IMR-90 (cell line): Measurements from ENCODE around the gene AZU1. TPM values are rescaled to one million over a fixed set of nuclear protein-coding genes. Genes with fewer than 3 reads are reported as not detected.

Experiments used
- ATAC-seq: fragments of 200-7000 bp; cut with Tn5 transposase; 2 replicates; pipeline ENCODE4 v1.9.1; 2020; ENCODE audit warnings: low read depth, mild to moderate bottlenecking, moderate library complexity
- BruUV-seq: library from RNA; stranded (reverse); fragments of 400-500 nt; replicated peaks from 2 replicates; lab custom pipeline; 2021; lab: Mats Ljungman, UMichigan
- CTCF ChIA-PET: fragments of 300-600 bp; formaldehyde crosslinking; extraction: SDS; loops from one replicate; lab custom pipeline; 2021; ENCODE audit warnings: antibody characterized with exemption; lab: Yijun Ruan, JAX
- POLR2A ChIA-PET: fragments of 300-600 bp; sonication (Branson Sonifier 250); formaldehyde crosslinking; loops from one replicate; lab custom pipeline; 2022; ENCODE audit warnings: antibody characterized with exemption; ENCODE audit not compliant: unreplicated experiment; lab: Charles Lee
- DNase-seq: peaks from one replicate; pipeline ENCODE4 v3.0.0; 2013
- H2AFZ ChIP-seq: replicated peaks from 2 replicates; pipeline ENCODE3; 2013; ENCODE audit warnings: low read length, mild to moderate bottlenecking; ENCODE audit not compliant: poor library complexity
- H2AK5ac ChIP-seq: 2 replicates; pipeline ENCODE4 v1.6.1; 2013; ENCODE audit warnings: low read depth, low read length, inconsistent platforms
- H2AK9ac ChIP-seq: replicated peaks from 2 replicates; pipeline ENCODE3; 2013; ENCODE audit warnings: mild to moderate bottlenecking, low read depth, low read length, moderate library complexity; ENCODE audit not compliant: poor library complexity
- H2BK120ac ChIP-seq: 2 replicates; pipeline ENCODE4 v1.6.1; 2013; ENCODE audit warnings: low read depth, low read length, inconsistent platforms
- H2BK15ac ChIP-seq: 3 replicates; pipeline ENCODE4 v1.6.1; 2013; ENCODE audit warnings: low read depth, low read length, inconsistent platforms
- H2BK20ac ChIP-seq: 2 replicates; pipeline ENCODE4 v1.6.1; 2013; ENCODE audit warnings: low read depth, mild to moderate bottlenecking, inconsistent platforms, low read length, moderate library complexity
- H2BK5ac ChIP-seq: 2 replicates; pipeline ENCODE4 v1.6.1; 2013; ENCODE audit warnings: mild to moderate bottlenecking, low read depth, low read length, inconsistent platforms; ENCODE audit not compliant: poor library complexity, severe bottlenecking
- H3K14ac ChIP-seq: replicated peaks from 2 replicates; pipeline ENCODE4 v1.6.1; 2013; ENCODE audit warnings: low read depth, low read length, inconsistent platforms
- H3K18ac ChIP-seq: 2 replicates; pipeline ENCODE4 v1.6.1; 2013; ENCODE audit warnings: low read depth, low read length, control low read depth
- H3K23ac ChIP-seq: 2 replicates; pipeline ENCODE4 v1.6.1; 2013; ENCODE audit warnings: low read depth, low read length, inconsistent platforms
- H3K27ac ChIP-seq: 2 replicates; pipeline ENCODE4 v1.5.1; 2013; ENCODE audit warnings: mild to moderate bottlenecking, control low read depth, low read length; ENCODE audit not compliant: insufficient read depth
- H3K27me3 ChIP-seq: 2 replicates; pipeline ENCODE4 v1.6.1; 2013; ENCODE audit warnings: low read length; ENCODE audit not compliant: control insufficient read depth, insufficient read depth
- H3K36me3 ChIP-seq: 2 replicates; pipeline ENCODE4 v1.6.1; 2013; ENCODE audit warnings: low read length, mixed read lengths; ENCODE audit not compliant: control insufficient read depth, insufficient read depth
- H3K4ac ChIP-seq: 2 replicates; pipeline ENCODE4 v1.6.1; 2013; ENCODE audit warnings: low read depth, low read length, inconsistent platforms
- H3K4me1 ChIP-seq: 2 replicates; pipeline ENCODE4 v1.6.1; 2013; ENCODE audit warnings: low read length, mixed read lengths; ENCODE audit not compliant: control insufficient read depth, insufficient read depth
- H3K4me2 ChIP-seq: 2 replicates; pipeline ENCODE4 v1.6.1; 2013; ENCODE audit warnings: low read depth, mild to moderate bottlenecking, control low read depth, low read length, moderate library complexity
- H3K4me3 ChIP-seq: 2 replicates; pipeline ENCODE4 v1.5.1; 2013; ENCODE audit warnings: low read depth, mild to moderate bottlenecking, control low read depth, low read length, moderate library complexity; ENCODE audit not compliant: insufficient read depth
- H3K56ac ChIP-seq: 2 replicates; pipeline ENCODE4 v1.6.1; 2013; ENCODE audit warnings: low read length, inconsistent platforms; ENCODE audit not compliant: insufficient read depth; ENCODE audit errors: extremely low read depth
- H3K79me1 ChIP-seq, 2 experiments: 2 replicates each; pipeline ENCODE4 v1.6.1; 2013; ENCODE audit warnings: low read length in 2 of 2, inconsistent platforms in 1 of 2, low read depth in 1 of 2
- H3K9ac ChIP-seq: 2 replicates; pipeline ENCODE4 v1.6.1; 2013; ENCODE audit warnings: low read depth, low read length, control low read depth
- H3K9me1 ChIP-seq: 2 replicates; pipeline ENCODE4 v1.6.1; 2013; ENCODE audit warnings: low read length, inconsistent platforms; ENCODE audit not compliant: insufficient read depth
- H3K9me3 ChIP-seq: 2 replicates; pipeline ENCODE4 v1.6.1; 2013; ENCODE audit warnings: low read length; ENCODE audit not compliant: control insufficient read depth, insufficient read depth
- H4K20me1 ChIP-seq: 2 replicates; pipeline ENCODE4 v1.6.1; 2013; ENCODE audit warnings: low read length, inconsistent platforms; ENCODE audit not compliant: insufficient read depth
- H4K5ac ChIP-seq: 2 replicates; pipeline ENCODE4 v1.6.1; 2013; ENCODE audit warnings: mild to moderate bottlenecking, low read depth, low read length, control low read depth
- H4K8ac ChIP-seq, 2 experiments: 2 replicates each; pipeline ENCODE4 v1.6.1; 2013; ENCODE audit warnings: low read depth in 2 of 2, low read length in 2 of 2, control low read depth in 1 of 2, inconsistent platforms in 1 of 2
- H4K91ac ChIP-seq: 2 replicates; pipeline ENCODE4 v1.6.1; 2013; ENCODE audit warnings: low read depth, low read length, inconsistent platforms; ENCODE audit not compliant: insufficient read depth
- ELK1 ChIP-seq: fragments of 150-350 bp; IDR thresholded peaks from 2 replicates; pipeline ENCODE4 v1.6.1; 2016; ENCODE audit warnings: low read depth, mild to moderate bottlenecking, low read length, moderate library complexity, borderline replicate concordance
- FOS ChIP-seq: fragments of 150-350 bp; IDR thresholded peaks from 2 replicates; pipeline ENCODE4 v1.6.1; 2016; ENCODE audit warnings: low read depth, low read length
- MAFK ChIP-seq: IDR thresholded peaks from 2 replicates; pipeline ENCODE4 v1.6.1; 2012; ENCODE audit warnings: low read depth, low read length, improper control_type of control experiment
- MXI1 ChIP-seq: IDR thresholded peaks from 2 replicates; pipeline ENCODE4 v1.6.1; 2012; ENCODE audit warnings: low read depth, mild to moderate bottlenecking, low read length, moderate library complexity, borderline replicate concordance
- WGBS, 2 experiments: methylation state at CpG; one replicate each; pipeline versions ENCODE4 v1.1.5 to v1.1.7; 2013; ENCODE audit warnings: missing lambda C conversion rate in 2 of 2; ENCODE audit not compliant: insufficient read length in 1 of 2; ENCODE audit errors: extremely low coverage in 2 of 2; 5-methylcytosine and 5-hydroxymethylcytosine counted together
- dilution Hi-C: fragments of 300-500 bp; cut with HindIII; formaldehyde crosslinking; loops from one replicate; pipeline ENCODE4 v1.14.3; 2018; ENCODE audit warnings: low sequenced_read_pairs; ENCODE audit not compliant: unreplicated experiment
- in situ Hi-C: fragments of 300-500 bp; cut with MboI; formaldehyde crosslinking; loops from 3 replicates; pipeline ENCODE4 v1.14.3; 2019; ENCODE audit warnings: low sequenced_read_pairs, inconsistent platforms, mixed read lengths
- intact Hi-C: fragments of 100-400 bp; cut with micrococcal nuclease; formaldehyde crosslinking; loops from 2 replicates; pipeline ENCODE4 v1.10.0; 2022
- polyA plus RNA-seq, 3 experiments: library from polyadenylated mRNA; depleted of rRNA; stranded (reverse); fragments of >200 nt; gene quantifications; 2 replicates each; pipeline ENCODE4 v1.2.3, GENCODE V29; 2012; ENCODE audit warnings: low replicate concordance in 1 of 3
- total RNA-seq: library from RNA; depleted of rRNA; stranded (reverse); fragments of >200 nt; gene quantifications from 2 replicates; pipeline ENCODE4 v1.2.3, GENCODE V29; 2012

The AZU1 gene
- total and polyA plus RNA-seq, 2 of the 4 experiments (the other 2 are of a cell fraction): 0.12 TPM; not detected in 1

DNA sequence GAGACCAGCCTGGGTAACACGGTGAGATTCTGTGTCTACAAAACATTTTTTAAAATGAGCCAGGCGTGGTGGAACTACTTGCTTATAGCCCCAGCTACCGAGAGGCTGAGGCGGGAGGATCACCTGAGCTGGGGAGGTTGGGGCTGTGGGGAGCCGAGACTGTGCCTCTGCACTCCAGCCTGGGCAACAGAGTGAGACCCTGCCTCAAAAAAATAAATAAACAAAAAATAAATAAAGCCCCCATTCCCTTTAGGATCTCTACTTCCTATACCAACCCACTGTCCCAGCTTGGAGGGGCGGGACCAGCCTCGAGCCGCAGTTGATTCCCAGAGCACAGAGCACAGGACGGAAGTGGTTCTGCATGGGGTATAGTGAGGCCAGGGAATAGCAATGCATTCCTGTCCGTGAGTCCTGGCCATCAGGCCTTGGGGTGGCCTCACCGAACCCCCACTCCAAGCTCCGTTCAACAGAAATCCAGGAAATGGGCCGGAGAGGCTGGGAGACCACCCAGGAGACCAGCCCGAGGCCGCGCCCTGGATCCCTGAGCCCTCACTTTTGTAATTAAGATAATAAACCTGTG lies 35.2 kb upstream of the AZU1 start (continued):
- no peak for TF ChIP-seq ELK1
- TF ChIP-seq MAFK: no peak

- Histone ChIP-seq H3K4me3 (no peak overlapping the region), H3K14ac (no peak overlapping the region), H3K79me1 (peaks cover 0 to 3% of the 10 kb centered on the region in 2 experiments; a peak in 1 of 4 replicates), H3K9ac (no peak overlapping the region), H3K23ac (no peak overlapping the region), H3K18ac (no peak overlapping the region), H2AFZ (no peak overlapping the region), H2AK9ac (peak overlapping the region; percentile 55), H2AK5ac (no peak overlapping the region), H3K4ac (no peak overlapping the region), H3K36me3 (peaks cover 4% of the 10 kb centered on the region; the same call in 1 of the 2 replicates), H3K9me1 (no peaks in the 10 kb centered on the region), H4K20me1 (peaks cover 10% of the 10 kb centered on the region), H3K56ac (no peak overlapping the region), H2BK5ac (no peak overlapping the region), H2BK15ac (no peak overlapping the region), H3K4me2 (no peak overlapping the region), H3K4me1 (peaks cover 2% of the 10 kb centered on the region; the same call in 1 of the 2 replicates), H4K8ac (no peak overlapping the region), H3K27ac (no peak overlapping the region), H4K91ac (no peak overlapping the region), H4K5ac (no peak overlapping the region), H3K9me3 (no peaks in the 10 kb centered on the region), H3K27me3 (no peaks in the 10 kb centered on the region), H2BK120ac (no peak overlapping the region), H2BK20ac (no peak overlapping the region)
- WGBS, 2 experiments: 91% methylated on average over 3 of the region's 12 CpGs; no CpG with 5 or more reads in 1 of the 2 experiments
- ATAC-seq: no peak
- in situ Hi-C loops: no loop called here
- dilution Hi-C loops: no loop called here
- no TSS peak for BruUV-seq
- DNase-seq: no peak
- intact Hi-C loops: no loop called here
- ChIA-PET CTCF (no interaction called here), POLR2A (no interaction called here)
- TF ChIP-seq FOS (no peak), MXI1 (no peak)
These were observed 33.8 kb upstream of the AZU1 start for GRCh38 chr19:793806-794205.
